GM12892 (cell line): Measurements from ENCODE around the gene NKX1-1.

ENCODE experiments used
- POLR2A ChIP-seq: IDR thresholded peaks from 2 replicates; pipeline ENCODE4 v1.6.1; 2011; ENCODE audit warnings: low read depth, low read length, control low read depth
- POLR2AphosphoS5 ChIP-seq: IDR thresholded peaks from 2 replicates; pipeline ENCODE4 v1.6.1; 2011; ENCODE audit warnings: low read depth, low read length, control low read depth
- TAF1 ChIP-seq: IDR thresholded peaks from 2 replicates; pipeline ENCODE4 v1.6.1; 2011; ENCODE audit warnings: low read depth, mild to moderate bottlenecking, control low read depth, low read length, borderline replicate concordance

GRCh38 chr4:1411436-1412375 is 5.5 kb upstream of the NKX1-1 start:
- TF ChIP-seq POLR2A = no peak
- TF ChIP-seq POLR2AphosphoS5 = no peak
- TF ChIP-seq TAF1 = no peak
